Caco-2 (cell line): ENCODE measurements around the gene PCBD2. TPM values are rescaled to one million over a fixed set of nuclear protein-coding genes. Genes with fewer than 3 reads are reported as not detected.

Experiments
- BruUV-seq: library from RNA; stranded (reverse); fragments of 400-500 nt; replicated peaks from 2 replicates; lab custom pipeline; 2021; lab: Mats Ljungman, UMichigan
- CTCF ChIA-PET: fragments of 300-600 bp; sonication (Branson Sonifier 250); formaldehyde crosslinking; loops from one replicate; lab custom pipeline; 2022; ENCODE audit warnings: antibody characterized with exemption; lab: Charles Lee
- POLR2A ChIA-PET: fragments of 300-600 bp; sonication (Branson Sonifier 250); formaldehyde crosslinking; loops from one replicate; lab custom pipeline; 2022; ENCODE audit warnings: antibody characterized with exemption; lab: Charles Lee
- DNase-seq, 2 experiments: peaks; one replicate each; pipeline versions ENCODE4 v3.0.0 to v3.0.0-alpha.2; 2020 to 2022
- H3K27me3 ChIP-seq: replicated peaks from 2 replicates; pipeline ENCODE4 v1.6.0; 2011; ENCODE audit warnings: low read length; ENCODE audit not compliant: control insufficient read depth, insufficient read depth
- H3K36me3 ChIP-seq: 2 replicates; pipeline ENCODE4 v1.5.1; 2011; ENCODE audit warnings: low read length; ENCODE audit not compliant: control insufficient read depth, insufficient read depth
- H3K4me1 ChIP-seq: fragments of 250-450 bp; sonication (Bioruptor Pico); 2 replicates; pipeline ENCODE4 v1.5.1; 2020; ENCODE audit warnings: mild to moderate bottlenecking
- H3K4me3 ChIP-seq: 2 replicates; pipeline ENCODE4 v1.5.1; 2011; ENCODE audit warnings: low read depth, mild to moderate bottlenecking, control low read depth, low read length
- H3K9me3 ChIP-seq: fragments of 250-450 bp; sonication (Bioruptor Pico); 2 replicates; pipeline ENCODE4 v1.5.1; 2020; ENCODE audit warnings: mild to moderate bottlenecking, moderate library complexity
- H3K27ac Mint-ChIP-seq: one replicate; pipeline ENCODE4 v1.8.0; 2022; ENCODE audit warnings: mixed read lengths; ENCODE audit not compliant: unreplicated experiment
- H3K27me3 Mint-ChIP-seq: one replicate; pipeline ENCODE4 v1.8.0; 2022; ENCODE audit warnings: mixed read lengths; ENCODE audit not compliant: insufficient read depth, unreplicated experiment
- H3K36me3 Mint-ChIP-seq: one replicate; pipeline ENCODE4 v1.8.0; 2022; ENCODE audit warnings: mild to moderate bottlenecking, mixed read lengths; ENCODE audit not compliant: insufficient read depth, unreplicated experiment
- H3K4me1 Mint-ChIP-seq: one replicate; pipeline ENCODE4 v1.8.0; 2022; ENCODE audit warnings: low read depth, mixed read lengths; ENCODE audit not compliant: unreplicated experiment
- H3K4me3 Mint-ChIP-seq: one replicate; pipeline ENCODE4 v1.8.0; 2022; ENCODE audit warnings: mild to moderate bottlenecking, moderate library complexity, mixed read lengths; ENCODE audit not compliant: unreplicated experiment
- H3K9me3 Mint-ChIP-seq: one replicate; pipeline ENCODE4 v1.8.0; 2022; ENCODE audit warnings: mixed read lengths; ENCODE audit not compliant: unreplicated experiment
- intact Hi-C: fragments of 100-400 bp; cut with micrococcal nuclease; formaldehyde crosslinking; loops from one replicate; pipeline ENCODE4 v1.10.0; 2022; ENCODE audit not compliant: unreplicated experiment
- total RNA-seq: library from RNA; stranded (reverse); gene quantifications from 2 replicates; pipeline ENCODE4 v1.2.3, GENCODE V29; 2022
- TF ChIP-seq, protein P1 (sequence below), 2 experiments: fragments of 200-600 bp in 1 of 2; IDR thresholded peaks; 1 replicate in 1 of 2; 2 replicates in 1 of 2; pipeline versions ENCODE4 v1.5.1 to v1.8.0; 2011 to 2022; ENCODE audit warnings: antibody characterized with exemption in 1 of 2, control low read depth in 1 of 2, inconsistent platforms in 1 of 2, low read depth in 1 of 2, low read length in 1 of 2, mild to moderate bottlenecking in 1 of 2, moderate library complexity in 1 of 2; ENCODE audit not compliant: insufficient read depth in 1 of 2, severe bottlenecking in 1 of 2, unreplicated experiment in 1 of 2

PCBD2 gene
- total RNA-seq, 1 experiment from 2014 or later, result 24.2 TPM

DNA sequence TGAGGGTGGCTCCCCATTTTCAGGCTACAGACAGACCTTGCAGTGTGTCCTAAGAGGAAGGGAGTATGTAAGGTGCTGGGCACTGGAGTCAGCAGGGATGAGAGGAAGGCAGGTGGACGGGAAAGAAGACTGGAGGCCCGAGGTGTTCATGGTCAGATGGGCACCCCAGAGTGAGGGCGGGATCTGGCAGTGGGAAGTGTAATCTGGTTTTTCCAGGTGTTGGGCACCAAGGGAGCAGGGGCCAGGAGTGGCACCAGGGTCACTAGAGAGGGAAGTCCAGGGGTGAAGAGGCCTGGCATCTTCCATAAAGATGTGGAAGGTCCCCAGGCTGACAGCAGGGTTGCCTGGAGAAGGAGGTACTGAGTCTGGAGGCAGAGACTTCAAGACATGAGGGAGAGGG is 99.4 kb downstream of the PCBD2 start:
- peaks cover 14% of the 10 kb centered on the region for H3K36me3 Mint-ChIP-seq
- Histone ChIP-seq H3K4me3 (no peak overlapping the region), H3K9me3 (no peaks in the 10 kb centered on the region), H3K4me1 (no peaks in the 10 kb centered on the region), H3K36me3 (no peaks in the 10 kb centered on the region; the same call in 1 of the 2 replicates), H3K27me3 (no peaks in the 10 kb centered on the region)
- H3K4me3 Mint-ChIP-seq, result no peak overlapping the region
- no peak for DNase-seq
- H3K27me3 Mint-ChIP-seq, result no peaks in the 10 kb centered on the region
- intact Hi-C loops, result no loop called here
- POLR2A ChIA-PET, result no interaction called here
- H3K9me3 Mint-ChIP-seq, result peaks cover 16% of the 10 kb centered on the region
- H3K27ac Mint-ChIP-seq, result no peak overlapping the region
- BruUV-seq, result no TSS peak
- peaks cover 4% of the 10 kb centered on the region for H3K4me1 Mint-ChIP-seq
- CTCF ChIA-PET, result no interaction called here
- TF ChIP-seq, protein P1, sequence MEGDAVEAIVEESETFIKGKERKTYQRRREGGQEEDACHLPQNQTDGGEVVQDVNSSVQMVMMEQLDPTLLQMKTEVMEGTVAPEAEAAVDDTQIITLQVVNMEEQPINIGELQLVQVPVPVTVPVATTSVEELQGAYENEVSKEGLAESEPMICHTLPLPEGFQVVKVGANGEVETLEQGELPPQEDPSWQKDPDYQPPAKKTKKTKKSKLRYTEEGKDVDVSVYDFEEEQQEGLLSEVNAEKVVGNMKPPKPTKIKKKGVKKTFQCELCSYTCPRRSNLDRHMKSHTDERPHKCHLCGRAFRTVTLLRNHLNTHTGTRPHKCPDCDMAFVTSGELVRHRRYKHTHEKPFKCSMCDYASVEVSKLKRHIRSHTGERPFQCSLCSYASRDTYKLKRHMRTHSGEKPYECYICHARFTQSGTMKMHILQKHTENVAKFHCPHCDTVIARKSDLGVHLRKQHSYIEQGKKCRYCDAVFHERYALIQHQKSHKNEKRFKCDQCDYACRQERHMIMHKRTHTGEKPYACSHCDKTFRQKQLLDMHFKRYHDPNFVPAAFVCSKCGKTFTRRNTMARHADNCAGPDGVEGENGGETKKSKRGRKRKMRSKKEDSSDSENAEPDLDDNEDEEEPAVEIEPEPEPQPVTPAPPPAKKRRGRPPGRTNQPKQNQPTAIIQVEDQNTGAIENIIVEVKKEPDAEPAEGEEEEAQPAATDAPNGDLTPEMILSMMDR (IDR thresholded peaks at IDR 0.05; ENCODE audit: insufficient read depth in 1 of 2, low read depth in 1 of 2, low read length in 1 of 2, severe bottlenecking in 1 of 2, unreplicated experiment in 1 of 2), result no peak

DNA sequence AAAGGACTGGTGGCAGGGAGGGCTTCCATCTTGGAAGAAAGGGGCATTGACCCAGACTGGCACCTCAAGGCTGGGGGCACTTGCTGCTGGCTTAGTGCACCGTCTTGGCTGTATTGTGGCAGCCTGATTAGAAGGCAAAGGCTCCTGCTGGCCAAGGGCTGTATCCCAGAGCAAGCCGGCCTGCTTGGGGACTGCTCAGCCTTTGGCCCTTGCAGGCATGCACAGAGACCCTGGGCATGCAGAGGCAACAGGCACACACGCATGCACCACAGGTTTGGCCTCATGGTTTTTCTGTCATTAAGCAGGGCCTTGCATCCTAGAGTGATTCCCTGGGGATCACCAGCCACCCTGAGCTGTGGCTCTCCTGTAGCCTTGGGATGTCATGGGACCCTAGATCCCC is 100.1 kb downstream of the PCBD2 start:
- CTCF ChIA-PET, result no interaction called here
- peaks cover 6% of the 10 kb centered on the region for H3K4me1 Mint-ChIP-seq
- no peaks in the 10 kb centered on the region for H3K27me3 ChIP-seq
- no peak overlapping the region for H3K27ac Mint-ChIP-seq
- peaks cover 16% of the 10 kb centered on the region for H3K9me3 Mint-ChIP-seq
- no TSS peak for BruUV-seq
- DNase-seq, result no peak
- H3K27me3 Mint-ChIP-seq, result no peaks in the 10 kb centered on the region
- intact Hi-C loops, result no loop called here
- H3K4me3 Mint-ChIP-seq, result no peak overlapping the region
- H3K36me3 ChIP-seq, result no peaks in the 10 kb centered on the region; the same call in 1 of the 2 replicates
- no peaks in the 10 kb centered on the region for H3K4me1 ChIP-seq
- POLR2A ChIA-PET, result no interaction called here
- H3K36me3 Mint-ChIP-seq, result peaks cover 16% of the 10 kb centered on the region
- no peak overlapping the region for H3K4me3 ChIP-seq
- TF ChIP-seq, protein P1 (IDR thresholded peaks at IDR 0.05; ENCODE audit: insufficient read depth in 1 of 2, low read depth in 1 of 2, low read length in 1 of 2, severe bottlenecking in 1 of 2, unreplicated experiment in 1 of 2), result no peak
- no peaks in the 10 kb centered on the region for H3K9me3 ChIP-seq

DNA sequence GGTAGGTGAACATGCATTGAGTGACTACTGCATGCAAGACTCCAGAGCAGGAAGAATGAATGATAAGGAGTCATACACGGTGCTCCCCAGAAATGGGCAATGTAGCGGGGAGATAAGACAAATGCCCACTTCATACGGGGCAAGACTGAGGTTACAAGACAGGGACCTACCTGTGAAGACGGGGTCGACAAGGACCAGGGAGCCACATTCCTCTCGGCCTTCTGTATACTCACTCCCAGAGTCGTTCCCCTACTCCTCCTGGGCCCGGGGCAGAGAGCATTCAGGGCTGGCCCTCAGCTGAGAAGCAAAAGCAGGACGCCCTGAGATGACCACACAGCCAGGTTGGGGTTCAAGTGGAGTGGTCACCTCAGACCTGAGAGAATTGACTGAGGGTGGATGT is 102.4 kb downstream of the PCBD2 start:
- ChIA-PET CTCF (no interaction called here), POLR2A (no interaction called here)

More for the DNA sequence above, 102.4 kb downstream of the PCBD2 start:
- no TSS peak for BruUV-seq
- H3K4me3 ChIP-seq, result no peak overlapping the region
- H3K36me3 ChIP-seq, result no peaks in the 10 kb centered on the region; the same call in 1 of the 2 replicates
- Mint-ChIP-seq H3K9me3 (peaks cover 14% of the 10 kb centered on the region), H3K4me3 (no peak overlapping the region), H3K36me3 (peaks cover 16% of the 10 kb centered on the region), H3K27me3 (no peaks in the 10 kb centered on the region), H3K4me1 (peaks cover 14% of the 10 kb centered on the region), H3K27ac (no peak overlapping the region)
- no peak for DNase-seq
- H3K9me3 ChIP-seq, result no peaks in the 10 kb centered on the region
- intact Hi-C loops, result no loop called here
- H3K4me1 ChIP-seq, result peaks cover 4% of the 10 kb centered on the region; the same call in 1 of the 2 replicates
- TF ChIP-seq, protein P1 (IDR thresholded peaks at IDR 0.05; ENCODE audit: insufficient read depth in 1 of 2, low read depth in 1 of 2, low read length in 1 of 2, severe bottlenecking in 1 of 2, unreplicated experiment in 1 of 2), result no peak
- no peaks in the 10 kb centered on the region for H3K27me3 ChIP-seq
